ENCODE data around the gene TGM5.
"Not testable (repeated sequence)": the region's sequence is repeated elsewhere in the genome, so short reads cannot be mapped to it uniquely, and the experiment has no call there.

The TGM5 gene

DNA sequence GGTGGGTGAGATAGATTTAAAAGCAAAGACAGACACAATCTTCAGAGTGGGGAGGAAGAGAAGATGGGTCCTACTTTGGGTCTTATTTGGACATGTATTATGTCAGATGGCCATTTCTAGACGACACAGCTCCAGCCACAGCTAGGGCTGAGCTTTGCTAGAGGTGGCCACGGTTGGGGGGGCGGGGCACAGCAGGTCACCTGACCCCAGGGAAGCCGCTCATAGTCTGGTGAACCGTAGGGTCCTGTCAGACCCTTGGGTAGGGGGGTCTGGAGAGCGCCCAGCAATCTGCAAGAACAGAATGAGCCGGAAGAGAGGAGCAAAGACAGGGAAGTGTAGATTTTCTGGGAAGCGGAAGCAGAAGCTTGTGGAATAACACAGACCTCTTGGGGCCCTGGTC is 52.6 kb downstream of the TGM5 start:
- no peak for DNase-seq

GRCh38 chr15:43213466-43213865 is 53.3 kb downstream of the TGM5 start:
- no peak for DNase-seq

GRCh38 chr15:43212951-43213350 is 53.8 kb downstream of the TGM5 start:
- no peak for DNase-seq

- no peak for DNase-seq
Observed at GRCh38 chr15:43212299-43212698, 54.4 kb downstream of the TGM5 start.

GRCh38 chr15:43211224-43211735 is 55.4 kb downstream of the TGM5 start:
- no peak for DNase-seq

- DNase-seq = no peak
Observed at GRCh38 chr15:43210807-43211206, 55.9 kb downstream of the TGM5 start.

GRCh38 chr15:43210172-43210745 is 56.5 kb downstream of the TGM5 start:
- no peak for DNase-seq

GRCh38 chr15:43209059-43209824 is 57.5 kb downstream of the TGM5 start:
- DNase-seq = peak; percentile 20

GRCh38 chr15:43208052-43209002 is 58.4 kb downstream of the TGM5 start:
- no peak for DNase-seq

DNA sequence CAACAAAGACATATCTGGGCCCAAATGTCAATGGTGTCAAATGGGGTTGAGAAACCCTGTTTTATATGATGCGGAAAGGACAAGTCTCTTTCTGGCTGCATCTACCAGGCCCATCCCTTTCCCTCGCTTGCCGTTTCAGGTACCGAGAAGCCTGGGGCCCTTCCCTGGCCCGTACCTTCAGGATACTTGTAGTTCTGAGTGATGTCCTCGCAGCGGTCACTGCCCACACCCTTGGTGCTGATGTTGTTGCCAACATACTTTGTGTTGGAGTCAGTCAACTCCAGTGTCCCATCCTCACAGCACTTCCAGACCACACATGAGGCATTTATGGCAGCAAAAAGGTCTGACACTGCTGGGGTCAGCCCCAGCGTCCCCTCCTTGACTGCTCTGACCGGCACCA is 59.7 kb downstream of the TGM5 start:
- DNase-seq = no peak

- no peak for DNase-seq
Observed at GRCh38 chr15:43206054-43206453, 60.7 kb downstream of the TGM5 start.

- DNase-seq = peak; percentile 34
Observed at GRCh38 chr15:43204016-43204901, 62.5 kb downstream of the TGM5 start.

DNA sequence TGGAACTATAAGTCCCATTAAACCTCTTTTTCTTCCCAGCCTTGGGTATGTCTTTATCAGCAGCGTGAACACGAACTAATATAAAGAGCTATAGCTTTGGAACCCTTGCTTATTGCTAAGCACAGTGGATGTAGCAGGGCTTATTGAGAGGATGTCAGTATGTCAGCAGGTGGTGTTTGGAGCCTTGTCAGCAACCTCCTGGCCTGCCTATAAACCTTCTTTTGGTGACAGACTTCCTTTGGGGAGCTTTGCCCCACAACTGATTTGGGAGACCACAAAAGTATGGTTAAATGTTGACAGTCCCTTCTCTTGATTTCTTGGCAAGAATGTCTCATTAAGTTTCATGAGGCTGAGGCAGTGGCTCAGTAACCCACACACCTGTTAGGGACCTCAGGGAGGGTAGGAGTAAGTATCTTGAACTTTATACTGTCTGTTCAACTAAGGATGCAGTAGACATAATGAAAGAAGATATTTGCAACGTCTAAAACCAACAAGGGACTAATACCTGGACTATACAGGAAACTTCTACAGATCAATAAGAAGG is 66.7 kb downstream of the TGM5 start:
- DNase-seq = no peak

- no peak for DNase-seq
Observed at GRCh38 chr15:43198992-43199391, 67.7 kb downstream of the TGM5 start.

GRCh38 chr15:43198556-43198955 is 68.2 kb downstream of the TGM5 start:
- DNase-seq = not testable (repeated sequence)

DNA sequence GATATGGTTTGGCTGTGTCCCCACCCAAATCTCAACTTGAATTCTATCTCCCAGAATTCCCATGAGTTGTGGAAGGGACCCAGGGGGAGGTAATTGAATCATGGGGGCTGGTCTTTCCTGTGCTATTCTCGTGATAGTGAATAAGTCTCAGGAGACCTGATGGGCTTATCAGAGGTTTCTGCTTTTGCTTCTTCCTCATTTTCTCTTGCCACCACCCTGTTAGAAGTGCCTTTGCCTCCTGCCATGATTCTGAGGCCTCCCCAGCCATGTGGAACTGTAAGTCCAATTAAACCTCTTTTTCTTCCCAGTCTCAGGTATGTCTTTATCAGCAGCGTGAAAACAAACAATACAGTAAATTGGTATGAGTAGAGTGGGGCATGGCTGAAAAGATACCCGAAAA is 69.0 kb downstream of the TGM5 start:
- not testable (repeated sequence) for DNase-seq

GRCh38 chr15:43196760-43197548 is 69.8 kb downstream of the TGM5 start:
- no peak for DNase-seq

GRCh38 chr15:43194795-43195194 is 71.9 kb downstream of the TGM5 start:
- DNase-seq = no peak

DNA sequence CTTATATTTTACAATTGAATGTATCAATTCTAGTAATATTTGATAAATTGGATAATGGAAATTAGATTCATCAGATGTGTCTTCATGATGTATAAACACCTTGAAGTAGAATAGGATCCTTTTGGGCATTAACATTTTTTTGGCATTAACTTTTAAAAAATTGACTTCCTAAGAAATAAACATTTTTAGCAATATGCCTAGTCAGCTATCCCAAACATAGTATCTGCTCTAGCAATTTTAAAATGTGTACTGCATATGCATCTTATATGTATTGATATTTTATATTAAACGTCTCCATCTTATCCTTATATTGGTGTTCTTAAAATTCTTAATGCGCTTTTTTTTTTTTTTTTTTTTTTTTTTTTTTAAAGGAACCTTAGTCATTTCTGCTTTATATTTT is 73.0 kb downstream of the TGM5 start:
- no peak for DNase-seq

DNA sequence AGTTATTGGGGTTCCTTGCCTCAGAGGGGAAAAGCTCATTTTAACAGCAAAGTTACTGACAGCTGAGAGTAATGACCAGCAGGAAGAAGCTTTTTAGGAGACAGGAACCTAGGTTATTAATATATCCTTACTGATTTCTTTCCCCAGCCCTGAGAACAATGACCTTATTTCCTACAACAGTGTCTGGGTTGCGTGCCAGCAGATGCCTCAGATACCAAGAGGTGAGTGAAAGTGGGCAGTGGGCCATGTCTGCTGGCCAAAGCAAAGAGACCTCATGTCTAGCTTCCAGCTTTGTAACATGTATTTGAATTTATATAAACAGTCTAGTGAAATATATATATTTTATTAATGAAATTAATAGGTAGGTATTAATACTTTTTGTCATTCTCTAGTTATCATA is 76.5 kb downstream of the TGM5 start:
- DNase-seq = no peak

DNA sequence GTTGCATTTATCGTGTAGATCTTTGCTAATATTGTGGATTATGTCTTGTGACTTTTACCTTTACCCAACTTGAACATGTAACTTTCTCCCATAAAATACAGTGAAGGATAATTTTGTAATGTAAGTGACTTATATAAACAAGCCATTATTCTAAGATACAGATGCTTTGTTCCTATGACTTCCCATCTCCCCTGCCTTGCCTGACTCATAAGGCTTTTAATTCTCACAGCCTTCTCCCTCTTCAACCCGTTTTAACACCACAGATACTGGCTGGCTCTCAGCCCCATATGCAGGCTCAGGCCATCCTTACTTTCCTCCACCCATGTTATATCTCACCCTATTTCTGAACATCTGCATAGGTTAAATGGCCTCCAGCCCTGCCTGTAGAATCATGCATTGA is 77.4 kb downstream of the TGM5 start:
- DNase-seq = no peak
